ENCODE data around the gene ACER3. TPM values are rescaled to one million over a fixed set of nuclear protein-coding genes. Genes with fewer than 3 reads are reported as not detected.

Gene ACER3
- polyA plus RNA-seq, 4 donors, result 3.8 to 9.5 (median 6.0) TPM

GRCh38 chr11:76839311-76839710 is 21.4 kb upstream of the ACER3 start:
- H3K27ac ChIP-seq (ENCODE audit: low read depth in 1 of 3, low read length in 2 of 3), result peak overlapping the region in 2 of 3 donors; percentile 41 to 61
- WGBS, 3 donors, result 0 to 21% (median 6%) methylated on average over 1 of the region's 1 CpG
- H3K9me3 ChIP-seq (ENCODE audit: control insufficient read depth in 2 of 2, insufficient read depth in 1 of 2, low read depth in 1 of 2, low read length in 1 of 2), result no peaks in the 10 kb centered on the region
- DNase-seq, result peak; percentile 77 to 97
- H3K4me3 ChIP-seq (ENCODE audit: low read depth in 1 of 3, low read length in 3 of 3), result no peak overlapping the region
- H3K4me1 ChIP-seq (ENCODE audit: control insufficient read depth in 3 of 3, insufficient read depth in 2 of 3, low read depth in 1 of 3, low read length in 2 of 3), result peaks cover 8 to 20% (median 13%) of the 10 kb centered on the region in 3 donors
- H3K36me3 ChIP-seq (ENCODE audit: control insufficient read depth in 3 of 3, insufficient read depth in 2 of 3, low read depth in 1 of 3, low read length in 3 of 3), result no peaks in the 10 kb centered on the region
- no peaks in the 10 kb centered on the region for H3K27me3 ChIP-seq (ENCODE audit: control insufficient read depth in 3 of 3, insufficient read depth in 3 of 3, low read length in 3 of 3)
- no peak for FAIRE-seq

- Histone ChIP-seq H3K27ac (ENCODE audit: low read depth in 1 of 3, low read length in 2 of 3) (no peak overlapping the region), H3K36me3 (ENCODE audit: control insufficient read depth in 3 of 3, insufficient read depth in 2 of 3, low read depth in 1 of 3, low read length in 3 of 3) (no peaks in the 10 kb centered on the region), H3K27me3 (ENCODE audit: control insufficient read depth in 3 of 3, insufficient read depth in 3 of 3, low read length in 3 of 3) (no peaks in the 10 kb centered on the region), H3K4me1 (ENCODE audit: control insufficient read depth in 3 of 3, insufficient read depth in 2 of 3, low read depth in 1 of 3, low read length in 2 of 3) (peaks cover 8 to 15% (median 10%) of the 10 kb centered on the region in 3 donors), H3K9me3 (ENCODE audit: control insufficient read depth in 2 of 2, insufficient read depth in 1 of 2, low read depth in 1 of 2, low read length in 1 of 2) (no peaks in the 10 kb centered on the region), H3K4me3 (ENCODE audit: low read depth in 1 of 3, low read length in 3 of 3) (no peak overlapping the region)
- DNase-seq (no peak), FAIRE-seq (no peak)
- 53 to 81% (median 67%) methylated on average over 4 of the region's 4 CpGs for WGBS, 3 donors
These were observed 18.7 kb upstream of the ACER3 start for GRCh38 chr11:76841923-76842452.

GRCh38 chr11:76843907-76844306 is 16.8 kb upstream of the ACER3 start:
- WGBS, 3 donors, result 96 to 99% (median 98%) methylated on average over 3 of the region's 3 CpGs

GRCh38 chr11:76844511-76844910 is 16.2 kb upstream of the ACER3 start:
- no peak for DNase-seq
- peaks cover 0 to 3% (median 0%) of the 10 kb centered on the region in 3 donors for H3K27me3 ChIP-seq (ENCODE audit: control insufficient read depth in 3 of 3, insufficient read depth in 3 of 3, low read length in 3 of 3)
- 89 to 94% (median 92%) methylated on average over 10 of the region's 10 CpGs for WGBS, 3 donors
- H3K36me3 ChIP-seq (ENCODE audit: control insufficient read depth in 3 of 3, insufficient read depth in 2 of 3, low read depth in 1 of 3, low read length in 3 of 3), result no peaks in the 10 kb centered on the region
- FAIRE-seq, result no peak
- H3K27ac ChIP-seq (ENCODE audit: low read depth in 1 of 3, low read length in 2 of 3), result no peak overlapping the region
- H3K4me1 ChIP-seq (ENCODE audit: control insufficient read depth in 3 of 3, insufficient read depth in 2 of 3, low read depth in 1 of 3, low read length in 2 of 3), result peaks cover 3 to 4% (median 4%) of the 10 kb centered on the region in 3 donors
- no peaks in the 10 kb centered on the region for H3K9me3 ChIP-seq (ENCODE audit: control insufficient read depth in 2 of 2, insufficient read depth in 1 of 2, low read depth in 1 of 2, low read length in 1 of 2)
- H3K4me3 ChIP-seq (ENCODE audit: low read depth in 1 of 3, low read length in 3 of 3), result no peak overlapping the region

More at GRCh38 chr11:76843907-76844306, 16.8 kb upstream of the ACER3 start:
- DNase-seq, result no peak
- Histone ChIP-seq H3K9me3 (ENCODE audit: control insufficient read depth in 2 of 2, insufficient read depth in 1 of 2, low read depth in 1 of 2, low read length in 1 of 2) (no peaks in the 10 kb centered on the region), H3K4me3 (ENCODE audit: low read depth in 1 of 3, low read length in 3 of 3) (no peak overlapping the region), H3K27me3 (ENCODE audit: control insufficient read depth in 3 of 3, insufficient read depth in 3 of 3, low read length in 3 of 3) (no peaks in the 10 kb centered on the region), H3K36me3 (ENCODE audit: control insufficient read depth in 3 of 3, insufficient read depth in 2 of 3, low read depth in 1 of 3, low read length in 3 of 3) (no peaks in the 10 kb centered on the region), H3K4me1 (ENCODE audit: control insufficient read depth in 3 of 3, insufficient read depth in 2 of 3, low read depth in 1 of 3, low read length in 2 of 3) (peaks cover 3 to 8% (median 4%) of the 10 kb centered on the region in 3 donors), H3K27ac (ENCODE audit: low read depth in 1 of 3, low read length in 2 of 3) (no peak overlapping the region)
- FAIRE-seq, result no peak

GRCh38 chr11:76845069-76845468 is 15.6 kb upstream of the ACER3 start:
- no peak overlapping the region for H3K4me3 ChIP-seq (ENCODE audit: low read depth in 1 of 3, low read length in 3 of 3)
- 53 to 85% (median 68%) methylated on average over 3 of the region's 3 CpGs for WGBS, 3 donors
- DNase-seq, result no peak

GRCh38 chr11:76846441-76846840 is 14.3 kb upstream of the ACER3 start:
- Histone ChIP-seq H3K27ac (ENCODE audit: low read depth in 1 of 3, low read length in 2 of 3) (no peak overlapping the region), H3K27me3 (ENCODE audit: control insufficient read depth in 3 of 3, insufficient read depth in 3 of 3, low read length in 3 of 3) (peaks cover 0 to 3% (median 0%) of the 10 kb centered on the region in 3 donors), H3K4me1 (ENCODE audit: control insufficient read depth in 3 of 3, insufficient read depth in 2 of 3, low read depth in 1 of 3, low read length in 2 of 3) (peaks cover 0 to 1% (median 0%) of the 10 kb centered on the region in 3 donors), H3K9me3 (ENCODE audit: control insufficient read depth in 2 of 2, insufficient read depth in 1 of 2, low read depth in 1 of 2, low read length in 1 of 2) (no peaks in the 10 kb centered on the region), H3K36me3 (ENCODE audit: control insufficient read depth in 3 of 3, insufficient read depth in 2 of 3, low read depth in 1 of 3, low read length in 3 of 3) (no peaks in the 10 kb centered on the region), H3K4me3 (ENCODE audit: low read depth in 1 of 3, low read length in 3 of 3) (no peak overlapping the region)
- WGBS, 3 donors, result 42 to 69% (median 43%) methylated on average over 3 of the region's 3 CpGs
- FAIRE-seq (no peak), DNase-seq (peak in 1 of 2 donors; percentile 70)

More at GRCh38 chr11:76845069-76845468, 15.6 kb upstream of the ACER3 start:
- Histone ChIP-seq H3K27me3 (ENCODE audit: control insufficient read depth in 3 of 3, insufficient read depth in 3 of 3, low read length in 3 of 3) (peaks cover 0 to 3% (median 0%) of the 10 kb centered on the region in 3 donors), H3K36me3 (ENCODE audit: control insufficient read depth in 3 of 3, insufficient read depth in 2 of 3, low read depth in 1 of 3, low read length in 3 of 3) (no peaks in the 10 kb centered on the region), H3K9me3 (ENCODE audit: control insufficient read depth in 2 of 2, insufficient read depth in 1 of 2, low read depth in 1 of 2, low read length in 1 of 2) (no peaks in the 10 kb centered on the region), H3K27ac (ENCODE audit: low read depth in 1 of 3, low read length in 2 of 3) (no peak overlapping the region), H3K4me1 (ENCODE audit: control insufficient read depth in 3 of 3, insufficient read depth in 2 of 3, low read depth in 1 of 3, low read length in 2 of 3) (peaks cover 0 to 1% (median 0%) of the 10 kb centered on the region in 3 donors)
- FAIRE-seq, result no peak

- Histone ChIP-seq H3K9me3 (ENCODE audit: control insufficient read depth in 2 of 2, insufficient read depth in 1 of 2, low read depth in 1 of 2, low read length in 1 of 2) (no peaks in the 10 kb centered on the region), H3K27me3 (ENCODE audit: control insufficient read depth in 3 of 3, insufficient read depth in 3 of 3, low read length in 3 of 3) (peaks cover 0 to 3% (median 0%) of the 10 kb centered on the region in 3 donors), H3K36me3 (ENCODE audit: control insufficient read depth in 3 of 3, insufficient read depth in 2 of 3, low read depth in 1 of 3, low read length in 3 of 3) (no peaks in the 10 kb centered on the region), H3K4me3 (ENCODE audit: low read depth in 1 of 3, low read length in 3 of 3) (no peak overlapping the region), H3K4me1 (ENCODE audit: control insufficient read depth in 3 of 3, insufficient read depth in 2 of 3, low read depth in 1 of 3, low read length in 2 of 3) (peaks cover 0 to 1% (median 0%) of the 10 kb centered on the region in 3 donors), H3K27ac (ENCODE audit: low read depth in 1 of 3, low read length in 2 of 3) (no peak overlapping the region)
- no peak for DNase-seq
- FAIRE-seq, result no peak
- whole genome bisulfite sequencing, 3 donors, result 94 to 97% (median 96%) methylated on average over 3 of the region's 3 CpGs
These were observed 11.3 kb upstream of the ACER3 start for GRCh38 chr11:76849376-76849775.

GRCh38 chr11:76850130-76850529 is 10.6 kb upstream of the ACER3 start:
- H3K4me3 ChIP-seq (ENCODE audit: low read depth in 1 of 3, low read length in 3 of 3), result no peak overlapping the region
- 62 to 69% (median 64%) methylated on average over 4 of the region's 4 CpGs for WGBS, 3 donors
- DNase-seq, result no peak
- FAIRE-seq, result no peak
- no peaks in the 10 kb centered on the region for H3K9me3 ChIP-seq (ENCODE audit: control insufficient read depth in 2 of 2, insufficient read depth in 1 of 2, low read depth in 1 of 2, low read length in 1 of 2)
- peaks cover 0 to 3% (median 0%) of the 10 kb centered on the region in 3 donors for H3K27me3 ChIP-seq (ENCODE audit: control insufficient read depth in 3 of 3, insufficient read depth in 3 of 3, low read length in 3 of 3)
- H3K4me1 ChIP-seq (ENCODE audit: control insufficient read depth in 3 of 3, insufficient read depth in 2 of 3, low read depth in 1 of 3, low read length in 2 of 3), result peaks cover 0 to 1% (median 0%) of the 10 kb centered on the region in 3 donors
- H3K27ac ChIP-seq (ENCODE audit: low read depth in 1 of 3, low read length in 2 of 3), result no peak overlapping the region
- H3K36me3 ChIP-seq (ENCODE audit: control insufficient read depth in 3 of 3, insufficient read depth in 2 of 3, low read depth in 1 of 3, low read length in 3 of 3), result no peaks in the 10 kb centered on the region

- no peak for FAIRE-seq
- H3K36me3 ChIP-seq (ENCODE audit: control insufficient read depth in 3 of 3, insufficient read depth in 2 of 3, low read depth in 1 of 3, low read length in 3 of 3), result no peaks in the 10 kb centered on the region
- H3K4me3 ChIP-seq (ENCODE audit: low read depth in 1 of 3, low read length in 3 of 3), result no peak overlapping the region
- 91 to 97% (median 95%) methylated on average over 6 of the region's 6 CpGs for WGBS, 3 donors
- no peak for DNase-seq
- H3K27ac ChIP-seq (ENCODE audit: low read depth in 1 of 3, low read length in 2 of 3), result no peak overlapping the region
- H3K27me3 ChIP-seq (ENCODE audit: control insufficient read depth in 3 of 3, insufficient read depth in 3 of 3, low read length in 3 of 3), result peaks cover 0 to 3% (median 0%) of the 10 kb centered on the region in 3 donors
- H3K9me3 ChIP-seq (ENCODE audit: control insufficient read depth in 2 of 2, insufficient read depth in 1 of 2, low read depth in 1 of 2, low read length in 1 of 2), result no peaks in the 10 kb centered on the region
- H3K4me1 ChIP-seq (ENCODE audit: control insufficient read depth in 3 of 3, insufficient read depth in 2 of 3, low read depth in 1 of 3, low read length in 2 of 3), result peaks cover 0 to 1% (median 0%) of the 10 kb centered on the region in 3 donors
These were observed 9.9 kb upstream of the ACER3 start for GRCh38 chr11:76850815-76851214.

Measured in small intestine (tissue), 7 donors.